T-helper 17 cell (primary cell): Measurements from ENCODE around the gene FMO2. TPM values are rescaled to one million over a fixed set of nuclear protein-coding genes. Genes with fewer than 3 reads are reported as not detected.

ENCODE experiments used
- ATAC-seq: fragments of 150-1000 bp; cut with Tn5 transposase; 2 replicates; pipeline ENCODE4 v1.10.0; 2021; ENCODE audit warnings: mild to moderate bottlenecking, moderate library complexity
- DNase-seq, 3 donors: peaks; one replicate each; pipeline versions ENCODE4 v3.0.0 to v3.0.0-alpha.2; 2020 to 2021
- H3K9me3 ChIP-seq: one replicate; pipeline ENCODE4 v1.7.0; 2013; ENCODE audit warnings: low read length, mild to moderate bottlenecking; ENCODE audit not compliant: control insufficient read depth, poor library complexity, severe bottlenecking
- H3K27ac Mint-ChIP-seq: one replicate; pipeline ENCODE4 v1.8.0; 2022; ENCODE audit warnings: mild to moderate bottlenecking, moderate library complexity, mixed read lengths
- H3K27me3 Mint-ChIP-seq: one replicate; pipeline ENCODE4 v1.8.0; 2022; ENCODE audit warnings: mixed read lengths
- H3K36me3 Mint-ChIP-seq: one replicate; pipeline ENCODE4 v1.8.0; 2022; ENCODE audit warnings: low read depth, mixed read lengths
- H3K4me1 Mint-ChIP-seq: one replicate; pipeline ENCODE4 v1.8.0; 2022; ENCODE audit warnings: mild to moderate bottlenecking, mixed read lengths
- H3K4me3 Mint-ChIP-seq: one replicate; pipeline ENCODE4 v1.8.0; 2022; ENCODE audit warnings: mild to moderate bottlenecking, moderate library complexity, mixed read lengths
- total RNA-seq, 4 donors: library from RNA in 2 of 4; stranded (reverse) in 2 of 4; gene quantifications; one replicate each; pipeline ENCODE4 v1.2.3 and lab custom pipeline; 2022 to 2026

The FMO2 gene
- total RNA-seq, 2 donors from 2014 or later = not detected

- no peaks in the 10 kb centered on the region for H3K9me3 ChIP-seq
- no peak for ATAC-seq
- Mint-ChIP-seq H3K4me3 (no peak overlapping the region), H3K27ac (no peak overlapping the region), H3K4me1 (no peaks in the 10 kb centered on the region), H3K36me3 (no peaks in the 10 kb centered on the region), H3K27me3 (peaks cover 36% of the 10 kb centered on the region)
- no peak for DNase-seq
These were observed 73.8 kb downstream of the FMO2 start for GRCh38 chr1:171258943-171259342.

Other genes starting within 250 kb of the FMO2 start
- gene MROH9, start 249.8 kb upstream of the FMO2 start, total RNA-seq = not detected
- gene FMO3, start 94.4 kb upstream of the FMO2 start, total RNA-seq = not detected
- not detected for gene FMO1, start 63.2 kb downstream of the FMO2 start, total RNA-seq
- gene FMO4, start 128.9 kb downstream of the FMO2 start, total RNA-seq = 1 to 10 TPM; 1.3 to 1.5 TPM